ENCODE results near the gene STAC.
"Not testable (repeated sequence)": the region's sequence is repeated elsewhere in the genome, so short reads cannot be mapped to it uniquely, and the experiment has no call there.

Gene STAC

DNA sequence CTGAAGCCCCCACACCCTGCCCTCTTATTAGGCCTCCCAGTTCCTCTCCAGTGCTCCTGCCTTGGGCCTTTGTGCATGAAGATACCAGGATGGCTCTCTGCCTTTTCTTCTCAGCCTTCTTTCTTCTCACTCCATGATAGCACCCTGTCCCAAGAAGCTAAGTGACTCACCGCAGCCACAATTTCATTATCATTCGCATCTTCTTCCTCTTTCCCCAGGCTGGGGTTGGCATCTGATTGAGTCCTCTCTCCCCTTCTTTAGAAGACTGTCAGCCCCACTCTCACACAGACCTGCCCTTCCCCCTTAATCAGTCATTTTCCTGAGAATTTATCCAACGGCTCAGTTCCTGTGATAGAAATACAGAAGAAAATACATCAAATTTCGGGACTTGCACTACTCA lies 102.0 kb downstream of the STAC start:
- DNase-seq: peak in 1 of 2 donors; percentile 8

DNA sequence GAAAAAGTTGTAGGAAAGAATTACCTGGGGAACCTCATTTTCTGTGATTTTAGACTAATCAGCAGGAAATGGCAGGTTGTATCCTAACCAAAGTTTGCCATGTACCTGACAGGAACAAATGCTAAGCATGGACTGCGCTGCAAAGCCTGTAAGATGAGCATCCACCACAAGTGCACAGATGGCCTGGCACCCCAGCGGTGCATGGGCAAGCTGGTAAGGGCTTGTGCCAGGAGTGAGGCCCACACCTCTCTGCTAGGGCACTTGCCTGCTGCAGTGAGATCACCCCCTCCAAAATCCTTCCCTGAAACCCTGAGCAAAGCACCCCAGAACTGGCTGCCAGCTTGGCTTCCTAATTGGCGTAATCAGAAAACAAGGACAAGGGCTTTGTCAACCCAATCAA lies 102.6 kb downstream of the STAC start:
- no peak for DNase-seq

DNA sequence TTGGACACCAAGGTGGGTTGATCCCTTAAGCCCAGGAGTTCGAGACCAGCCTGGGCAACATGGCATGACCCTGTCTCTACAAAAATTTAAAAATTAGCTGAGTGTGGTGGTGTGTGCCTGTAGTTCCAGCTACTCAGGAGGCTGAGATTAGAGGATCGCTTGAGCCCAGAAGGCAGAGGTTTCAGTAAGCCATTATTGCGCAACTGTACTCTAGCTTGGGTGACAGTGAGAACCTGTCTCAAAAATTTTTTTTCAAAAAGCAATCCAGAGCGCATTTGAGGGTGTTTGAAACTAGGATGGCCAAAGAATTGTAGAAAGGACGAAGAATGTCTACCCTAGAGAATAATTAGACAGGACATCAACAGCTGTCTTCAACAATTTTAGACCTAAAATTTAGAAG lies 103.4 kb downstream of the STAC start:
- DNase-seq: no peak

DNA sequence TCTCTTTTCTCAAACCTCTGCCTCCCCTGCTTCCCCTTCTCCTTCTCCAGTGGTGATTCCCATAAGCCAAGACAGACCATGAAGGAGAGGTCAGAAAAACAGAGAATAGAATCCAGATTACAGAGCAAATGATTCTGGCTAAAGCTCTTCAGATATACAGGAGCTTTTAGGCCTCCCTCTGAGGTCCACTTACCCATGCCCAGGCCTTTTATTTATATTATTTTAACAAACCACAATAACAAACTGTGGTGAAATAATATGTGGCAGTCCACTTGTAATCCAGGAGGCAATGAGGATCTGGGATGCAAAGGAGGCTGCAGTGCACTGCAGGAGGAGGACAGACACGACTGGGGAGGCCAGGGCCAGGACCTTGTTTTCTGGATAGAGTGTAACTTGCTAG lies 104.1 kb downstream of the STAC start:
- DNase-seq: no peak

DNA sequence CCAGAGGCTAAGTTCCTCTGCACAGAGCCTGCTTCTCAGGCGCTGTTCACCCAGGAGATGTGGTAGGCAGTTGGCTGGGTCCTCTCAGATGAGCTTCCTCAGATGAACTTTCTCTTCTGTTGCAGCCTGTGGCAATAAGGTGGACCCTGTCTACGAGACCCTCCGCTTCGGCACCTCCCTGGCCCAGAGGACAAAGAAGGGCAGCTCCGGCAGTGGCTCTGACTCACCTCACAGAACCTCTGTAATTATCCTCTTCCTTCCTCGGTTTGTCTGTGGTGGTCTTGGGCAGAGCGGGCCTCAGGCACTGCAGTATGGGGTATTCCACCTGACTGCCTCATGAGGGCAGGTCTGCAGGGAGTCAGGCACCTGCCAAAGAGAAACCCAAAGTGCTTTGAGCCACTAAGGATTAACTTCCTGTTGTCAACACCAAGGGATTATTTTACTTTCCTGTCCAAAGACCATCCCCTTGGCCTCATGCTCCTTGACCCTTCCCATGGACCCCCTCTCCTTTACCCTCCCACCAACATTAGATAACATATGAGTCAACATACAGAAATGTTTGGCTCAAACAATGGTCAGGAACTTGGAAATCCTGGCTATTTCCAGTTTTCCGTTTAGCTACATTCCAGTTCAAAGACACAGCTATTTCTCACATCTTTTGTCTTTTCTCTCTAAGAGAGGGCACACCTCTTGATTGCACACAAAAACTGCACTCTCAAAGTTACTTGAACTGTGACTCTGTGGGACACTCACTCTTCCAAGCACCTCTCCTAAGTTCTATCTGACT lies 105.9 kb downstream of the STAC start:
- DNase-seq: no peak

DNA sequence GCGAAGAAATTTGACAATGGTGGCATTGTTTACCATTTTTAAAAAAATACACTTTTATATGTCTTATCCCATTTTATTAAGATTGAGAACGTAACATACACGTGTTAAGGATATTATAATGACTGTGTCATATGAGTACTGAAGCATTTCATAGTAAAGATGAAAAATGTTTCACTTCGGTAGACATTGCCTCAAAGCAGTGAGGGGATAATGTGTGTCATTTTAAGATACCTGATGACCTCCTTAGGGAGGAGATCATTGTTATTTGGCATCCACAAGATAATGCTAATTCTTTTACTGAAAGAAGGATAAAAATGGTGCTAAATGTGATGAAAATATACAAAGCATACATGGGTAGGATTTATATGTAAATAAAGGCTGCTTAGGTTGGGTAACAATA lies 107.3 kb downstream of the STAC start:
- no peak for DNase-seq

DNA sequence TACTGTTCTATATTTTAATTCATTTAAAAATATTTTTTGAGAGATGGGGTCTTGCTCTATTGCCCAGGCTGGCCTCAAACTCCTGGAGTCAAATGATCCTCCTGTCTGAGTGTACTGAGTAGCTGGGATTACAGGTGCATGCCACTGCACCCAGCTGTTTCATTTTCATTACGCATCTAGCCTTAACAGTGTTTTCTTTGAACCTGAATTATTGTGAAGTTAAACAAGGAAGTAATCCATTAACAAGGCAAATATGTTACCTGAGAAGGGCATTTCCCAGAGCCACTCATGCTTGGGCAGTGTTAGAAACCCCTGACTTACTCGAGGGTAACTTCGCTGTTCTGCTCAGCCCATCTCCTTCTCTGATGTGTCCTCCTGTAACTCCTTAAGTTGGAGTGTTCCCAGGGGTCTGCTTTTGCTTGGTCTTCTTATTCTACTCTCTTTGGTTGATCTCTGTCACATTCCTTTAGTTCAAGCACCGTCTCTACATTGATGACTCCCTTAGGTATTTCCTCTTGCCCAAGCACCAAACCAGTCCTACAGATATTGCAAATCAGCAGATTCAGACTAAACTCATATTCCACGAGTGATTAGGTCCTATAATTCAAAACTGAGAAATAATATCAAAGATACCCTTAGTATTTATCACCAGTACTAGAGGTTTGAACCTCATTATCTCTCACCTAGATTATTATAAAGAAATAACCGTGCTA lies 107.9 kb downstream of the STAC start:
- DNase-seq: no peak

DNA sequence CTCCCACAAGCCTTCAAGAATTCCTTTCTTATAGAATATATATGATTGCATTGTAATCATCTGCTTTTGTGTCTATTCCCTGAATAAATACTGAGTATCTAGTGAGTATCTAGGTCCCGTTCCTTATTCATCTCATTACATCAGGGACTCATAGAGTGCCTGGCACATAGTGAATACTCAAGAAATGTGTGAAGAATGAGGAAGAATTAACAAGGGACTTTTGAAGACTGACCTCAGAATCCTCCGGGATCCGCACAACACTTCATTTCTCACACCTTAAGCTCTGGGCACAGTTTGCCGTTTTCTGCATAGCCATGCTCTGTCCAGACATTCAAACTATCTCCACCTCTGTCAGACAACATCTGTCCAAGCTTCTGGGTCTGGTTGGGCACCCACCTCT lies 108.8 kb downstream of the STAC start:
- DNase-seq: no peak

DNA sequence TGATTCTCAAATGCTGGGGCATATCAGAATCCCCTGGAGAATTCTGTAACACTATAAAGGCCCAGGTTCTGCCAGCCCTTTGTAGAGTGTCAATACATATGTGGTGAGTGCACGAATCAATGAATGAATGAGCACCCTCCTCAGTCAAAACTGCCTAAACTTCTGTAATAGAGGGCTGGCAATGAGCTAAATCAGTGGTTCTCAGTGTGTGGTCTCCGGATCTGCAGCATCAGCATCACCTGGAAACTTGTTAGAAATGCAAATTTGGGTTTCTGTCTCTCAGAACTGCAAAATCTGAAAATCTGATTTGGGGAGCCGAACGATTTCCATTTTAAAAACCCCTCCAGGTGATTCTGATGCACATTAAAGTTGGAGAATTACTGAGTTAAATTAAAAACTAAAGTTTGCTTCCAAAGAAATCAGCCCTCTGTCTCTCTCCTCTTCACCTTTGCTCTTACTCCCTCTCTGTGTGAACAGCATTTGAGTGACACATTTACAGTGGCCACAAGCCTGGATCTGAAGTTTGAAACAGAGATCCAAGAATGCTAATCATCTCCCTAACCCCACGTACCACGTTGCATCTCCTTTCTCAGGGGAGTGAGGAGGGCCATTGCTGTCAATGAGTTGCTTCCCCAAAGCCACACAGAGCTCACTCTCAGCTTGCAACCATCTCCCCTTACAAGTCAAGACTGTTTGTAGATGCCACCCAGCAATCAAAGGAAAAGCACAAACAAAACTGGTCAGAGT lies 109.5 kb downstream of the STAC start:
- no peak for DNase-seq

DNA sequence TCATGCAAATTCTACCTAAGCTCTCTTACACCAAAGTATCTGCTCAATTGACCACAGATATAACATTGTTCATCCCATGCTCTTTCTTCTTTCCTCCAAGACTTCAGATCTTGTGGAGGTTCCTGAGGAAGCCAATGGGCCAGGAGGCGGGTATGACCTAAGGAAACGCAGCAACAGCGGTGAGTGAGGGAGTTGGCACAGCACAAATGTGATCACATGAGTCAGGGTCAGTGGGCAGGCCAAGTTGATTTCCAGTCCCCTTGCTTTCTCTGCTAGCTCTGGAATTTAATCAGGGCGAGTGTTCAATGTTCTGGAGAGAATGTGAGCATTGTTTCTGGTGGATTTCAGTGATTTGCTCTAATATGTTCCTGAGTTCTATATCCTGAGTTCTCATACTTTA lies 112.7 kb downstream of the STAC start:
- no peak for DNase-seq

DNA sequence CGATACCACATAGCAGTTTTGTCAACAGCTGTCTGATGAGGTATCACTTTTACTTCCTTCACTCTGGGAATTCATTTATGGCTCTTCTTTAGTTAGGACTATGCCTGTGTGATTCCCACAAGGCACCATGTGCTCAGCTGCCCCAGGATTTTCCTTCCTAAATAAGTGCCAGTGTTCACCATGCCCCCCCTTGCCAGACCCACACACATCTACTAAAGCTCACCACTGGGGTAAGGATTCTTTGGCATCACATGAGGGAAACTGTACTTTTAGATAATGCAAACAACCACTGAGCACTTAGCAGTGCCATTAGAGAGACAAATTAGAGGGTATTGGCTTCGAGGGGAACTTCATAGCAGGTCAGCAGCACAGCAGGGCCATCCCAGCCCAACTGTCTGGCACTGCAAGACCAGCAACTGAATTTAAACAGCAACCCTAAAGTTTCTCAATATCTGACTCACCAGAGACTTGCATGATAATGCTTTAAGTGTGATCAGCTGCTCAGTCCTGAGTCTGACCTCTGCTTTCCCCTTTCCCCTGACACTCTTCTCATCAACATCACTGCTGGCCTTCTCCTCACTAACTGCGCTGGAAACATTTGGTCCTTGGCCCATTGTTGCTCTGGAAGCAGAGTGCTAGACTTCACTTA lies 114.3 kb downstream of the STAC start:
- DNase-seq: no peak

DNA sequence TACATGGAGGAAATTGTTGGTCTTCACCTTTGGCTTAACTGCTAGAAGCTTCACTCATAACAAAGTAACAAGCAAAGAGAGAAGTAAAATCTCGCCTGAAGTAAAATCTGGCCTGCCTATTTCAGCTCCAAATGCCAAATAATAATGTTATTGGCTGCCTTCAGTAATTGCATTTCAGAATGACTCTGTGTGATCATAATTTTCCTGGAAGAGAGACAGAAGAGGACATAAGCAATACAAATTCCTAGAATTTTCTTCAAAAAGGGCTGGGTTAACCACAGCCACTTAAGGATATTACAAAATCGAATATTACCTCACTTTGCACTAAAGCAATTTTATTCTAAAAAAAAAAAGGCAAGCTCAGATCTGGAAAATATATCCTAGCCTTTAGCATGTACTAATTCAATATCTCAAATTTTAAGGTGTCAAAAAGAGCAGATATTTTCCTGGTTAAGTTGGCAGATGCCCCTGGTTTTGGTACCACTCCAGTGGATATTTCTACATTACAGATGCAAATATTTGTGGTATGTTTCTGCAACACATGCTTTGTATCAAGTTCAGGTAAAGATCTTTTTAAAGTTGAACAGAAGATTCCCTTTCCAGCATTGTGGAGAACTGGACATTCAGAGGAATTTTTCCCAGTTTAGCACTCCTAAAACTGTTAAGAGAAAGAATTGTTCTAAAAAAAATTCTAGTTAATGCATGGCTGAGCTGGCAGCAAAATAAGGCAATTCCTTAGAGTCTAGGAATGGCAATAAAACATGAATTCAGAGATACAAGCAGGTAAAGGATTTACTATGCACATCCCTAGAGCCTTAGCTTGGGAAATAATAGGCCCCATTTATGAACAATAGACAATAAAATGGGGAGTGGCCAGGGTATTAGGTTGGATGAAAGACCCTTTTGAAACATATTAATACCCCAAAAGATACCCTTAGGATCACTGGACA lies 116.7 kb downstream of the STAC start:
- DNase-seq: no peak

DNA sequence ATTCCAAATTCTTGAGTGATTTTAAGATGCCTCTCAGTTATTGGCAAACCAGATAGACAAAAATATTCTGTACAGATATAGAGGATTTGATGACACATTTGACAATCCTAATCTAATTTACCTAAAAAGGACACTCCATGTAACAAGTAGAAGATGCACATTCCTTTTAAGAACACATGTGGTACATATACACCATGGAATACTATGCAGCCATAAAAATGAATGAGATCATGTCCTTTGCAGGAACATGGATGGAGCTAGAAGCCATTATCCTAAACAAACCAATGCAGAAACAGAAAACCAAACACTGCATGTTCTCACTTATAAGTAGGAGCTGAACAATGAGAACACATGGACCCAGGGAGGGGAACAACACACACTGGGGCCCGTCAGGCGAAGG lies 119.7 kb downstream of the STAC start:
- not testable (repeated sequence) for DNase-seq

DNA sequence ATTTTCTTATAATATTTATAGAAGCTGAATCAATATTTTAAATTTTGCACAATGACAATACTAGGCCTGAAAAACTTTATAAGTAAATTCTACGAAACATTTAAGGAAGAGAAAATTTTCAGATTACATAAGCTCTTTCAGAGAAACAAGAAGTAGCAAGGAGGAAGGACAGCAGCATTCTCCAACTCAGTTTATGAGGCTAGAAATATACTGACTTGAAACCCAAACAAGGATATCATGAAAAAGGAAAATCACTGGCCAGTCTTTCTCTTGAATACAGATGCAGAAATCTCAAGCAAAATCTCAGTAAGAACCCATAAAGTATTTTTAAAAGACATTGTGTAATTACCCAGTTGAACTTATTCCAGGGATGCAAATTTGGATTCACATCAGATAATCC lies 121.3 kb downstream of the STAC start:
- no peak for DNase-seq

DNA sequence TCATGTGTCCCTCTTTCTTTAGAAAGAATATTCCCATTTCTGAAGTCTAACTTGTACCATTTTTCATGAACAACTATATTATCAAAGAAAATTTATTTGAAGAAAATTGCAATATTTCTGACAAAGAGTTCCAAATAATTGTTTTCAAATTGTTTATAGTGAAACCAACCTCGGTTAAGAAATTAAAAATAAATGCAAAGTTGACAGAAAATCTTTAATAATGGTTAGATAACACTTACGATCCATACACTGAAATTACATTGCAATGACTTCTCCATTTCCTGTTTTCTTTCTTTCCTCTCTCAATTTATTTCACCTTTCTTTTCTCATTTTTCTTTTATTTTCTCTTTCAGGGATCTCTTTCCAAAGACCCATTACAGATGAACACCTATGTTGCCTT lies 125.1 kb downstream of the STAC start:
- DNase-seq: no peak

DNA sequence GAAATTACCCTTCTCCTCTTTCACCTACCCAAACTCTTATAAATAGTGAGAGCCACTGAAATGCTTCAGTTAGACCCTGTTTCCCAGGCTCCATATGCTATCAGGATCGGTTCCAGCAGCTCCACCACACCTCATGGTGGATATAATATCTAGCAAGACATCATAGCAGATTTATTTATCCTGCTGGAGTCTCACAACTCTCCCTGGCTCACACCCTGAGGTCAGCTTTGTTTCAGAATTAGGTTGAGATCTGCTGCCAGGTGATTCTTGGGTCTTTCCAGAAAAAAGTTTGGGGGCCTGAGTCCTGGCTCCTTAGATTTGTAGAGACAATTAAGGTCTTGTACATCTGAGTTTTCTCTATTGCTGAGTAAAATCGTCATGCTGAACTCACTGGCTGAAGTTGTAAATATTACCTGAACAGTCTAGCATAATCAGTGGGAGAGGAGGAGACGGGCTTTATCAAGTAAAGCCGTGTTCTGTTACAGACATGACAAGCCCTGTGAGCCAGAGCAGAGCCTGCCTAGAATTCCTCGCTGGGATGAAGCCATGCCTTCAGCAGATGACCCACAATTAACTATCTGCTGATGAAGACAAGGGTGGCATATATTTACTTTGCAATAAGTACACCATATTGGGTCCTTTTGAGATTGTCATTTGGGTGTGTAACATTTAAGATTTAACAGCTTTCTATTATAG lies 131.6 kb downstream of the STAC start:
- DNase-seq: no peak

DNA sequence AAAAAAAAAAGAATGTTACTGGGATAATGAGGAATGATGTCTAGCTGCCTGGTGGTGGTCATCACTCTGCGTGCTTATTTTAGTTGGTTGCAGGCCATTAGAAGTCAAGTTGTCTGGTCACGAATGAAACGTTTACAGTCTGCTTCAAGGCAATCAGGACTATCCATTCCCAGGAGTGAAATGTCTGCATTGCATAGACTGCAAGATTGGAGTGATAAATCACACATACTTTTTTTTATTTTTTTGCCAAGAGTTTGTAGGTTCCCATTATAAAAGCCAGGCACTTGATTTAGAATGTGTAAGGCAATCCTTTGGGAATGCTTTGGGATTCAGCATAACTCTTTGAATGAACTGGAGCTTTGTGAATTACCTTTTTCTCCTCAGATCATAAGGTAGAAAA lies 132.3 kb downstream of the STAC start:
- DNase-seq: no peak

DNA sequence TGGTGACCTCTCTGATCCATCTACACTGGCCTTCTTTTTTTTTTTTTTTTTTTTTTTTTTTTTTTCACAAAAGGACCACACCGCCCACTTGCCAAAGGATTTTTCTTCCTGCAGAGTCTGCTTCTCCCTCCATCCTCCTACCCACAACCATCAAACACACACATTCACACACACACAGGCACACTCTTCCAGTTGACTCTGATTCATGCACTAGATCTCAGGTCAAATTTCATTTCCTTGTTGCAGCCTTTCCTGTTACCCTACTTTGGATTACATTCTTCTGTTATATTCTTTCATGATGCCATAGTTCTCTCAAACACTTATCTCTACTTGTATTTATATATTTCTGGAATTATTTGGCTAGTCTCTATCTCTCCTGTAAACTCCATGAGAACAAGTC lies 133.9 kb downstream of the STAC start:
- no peak for DNase-seq

DNA sequence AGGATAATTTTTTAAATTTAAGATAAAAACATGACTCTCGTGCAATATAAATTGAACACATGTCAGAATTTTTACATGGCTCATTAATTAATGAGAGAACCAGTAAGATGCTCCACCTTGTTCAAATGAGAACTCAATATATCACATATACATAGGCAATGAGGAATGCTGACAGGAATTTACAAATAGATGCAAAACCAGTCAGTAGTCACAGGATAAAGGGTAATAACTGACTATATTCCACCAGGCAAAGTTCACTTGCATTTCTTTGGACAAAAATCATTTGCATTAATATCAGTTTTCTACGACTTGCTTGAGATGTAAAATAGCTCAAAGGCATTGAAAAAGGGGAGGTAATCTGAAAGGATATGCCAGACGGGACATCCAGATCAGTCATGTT lies 139.4 kb downstream of the STAC start:
- DNase-seq: no peak

DNA sequence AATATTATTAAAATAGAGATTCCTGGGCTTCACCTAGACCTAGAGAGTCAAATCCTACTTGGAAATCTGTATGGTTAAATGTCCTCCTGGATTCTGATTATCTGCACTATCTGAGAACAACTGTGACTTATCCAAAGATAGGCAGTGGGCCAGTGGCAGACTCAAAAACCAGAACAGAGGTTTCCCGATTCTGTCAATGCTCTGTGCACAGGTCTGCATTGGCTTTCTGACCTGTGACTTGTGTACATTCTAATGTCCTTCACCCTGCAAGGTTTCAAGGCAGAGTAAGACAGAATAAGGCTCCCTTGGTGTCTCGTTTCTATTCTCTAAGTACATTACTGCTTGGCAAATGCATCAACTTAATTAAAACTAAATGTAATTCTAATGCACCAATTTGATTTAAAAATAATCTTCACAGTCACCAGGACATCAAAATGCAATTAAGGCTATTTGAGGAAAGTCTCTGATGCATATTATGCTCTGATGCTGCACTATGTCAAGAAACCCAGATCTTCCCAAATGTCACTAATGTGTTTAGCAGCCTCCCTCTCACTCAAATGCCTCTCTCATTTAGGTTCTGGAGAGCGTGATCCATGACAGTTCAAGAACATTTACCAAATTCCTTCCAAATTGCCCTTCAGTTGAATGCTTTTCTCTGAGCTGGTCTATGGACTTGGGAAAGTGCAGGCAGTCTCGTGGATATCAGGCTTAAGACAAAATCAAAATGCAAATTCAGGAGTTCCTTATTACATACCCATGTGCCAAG lies 140.1 kb downstream of the STAC start:
- DNase-seq: no peak

DNA sequence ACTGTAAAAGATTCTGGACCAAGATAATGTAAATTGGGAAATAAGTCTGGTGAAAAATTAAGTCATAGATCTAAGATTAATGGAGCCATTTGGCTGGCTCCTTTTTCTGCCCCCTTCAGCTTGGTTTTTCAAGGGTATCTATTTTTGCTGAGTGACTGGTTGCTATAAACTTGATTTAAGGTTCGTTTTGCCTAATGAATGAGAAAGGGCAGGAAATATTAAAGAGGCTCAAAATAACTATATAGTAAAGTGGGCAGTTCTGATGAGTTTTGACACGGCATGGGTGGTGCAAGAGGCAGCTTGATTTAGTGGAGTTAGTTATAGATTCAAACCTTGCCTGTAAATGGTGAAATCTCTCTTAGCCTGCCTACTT lies 140.7 kb downstream of the STAC start:
- DNase-seq: no peak

Data from CD4-positive, alpha-beta T cell treated with Interferon alpha-2 for 1 hour (primary cell).